Measurements from ENCODE around the gene GCNT3. TPM values are rescaled to one million over a fixed set of nuclear protein-coding genes. Genes with fewer than 3 reads are reported as not detected.

GCNT3 gene
- total RNA-seq, 1 donor = 0.72 TPM

DNA sequence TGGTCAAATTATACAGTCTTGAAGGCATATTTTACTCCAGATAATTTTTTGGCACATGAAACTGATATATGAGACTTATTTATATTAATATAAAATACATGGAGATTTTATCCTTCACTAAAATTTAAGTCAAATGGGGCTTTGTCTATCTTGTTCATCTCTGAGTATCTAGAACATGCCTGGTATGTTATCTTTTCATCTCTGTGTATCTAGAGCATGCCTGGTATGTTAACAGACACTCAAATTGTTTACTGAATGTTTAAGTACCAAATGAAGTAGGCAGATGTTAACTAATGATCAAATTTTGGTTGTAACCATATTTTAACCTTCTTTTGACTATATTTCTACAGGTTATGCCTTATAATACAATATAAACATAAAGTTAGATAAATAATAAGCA, 38.0 kb downstream of the GCNT3 start:
- peaks cover 34% of the 10 kb centered on the region for H3K36me3 ChIP-seq (ENCODE audit: insufficient read depth, low read length)
- H4K20me1 ChIP-seq (ENCODE audit: insufficient read depth, low read length) = peaks cover 16% of the 10 kb centered on the region
- no peaks in the 10 kb centered on the region for H3K27me3 ChIP-seq (ENCODE audit: insufficient read depth, low read length)
- H3K9me3 ChIP-seq (ENCODE audit: low read depth, low read length) = no peaks in the 10 kb centered on the region
- TF ChIP-seq, protein P1, sequence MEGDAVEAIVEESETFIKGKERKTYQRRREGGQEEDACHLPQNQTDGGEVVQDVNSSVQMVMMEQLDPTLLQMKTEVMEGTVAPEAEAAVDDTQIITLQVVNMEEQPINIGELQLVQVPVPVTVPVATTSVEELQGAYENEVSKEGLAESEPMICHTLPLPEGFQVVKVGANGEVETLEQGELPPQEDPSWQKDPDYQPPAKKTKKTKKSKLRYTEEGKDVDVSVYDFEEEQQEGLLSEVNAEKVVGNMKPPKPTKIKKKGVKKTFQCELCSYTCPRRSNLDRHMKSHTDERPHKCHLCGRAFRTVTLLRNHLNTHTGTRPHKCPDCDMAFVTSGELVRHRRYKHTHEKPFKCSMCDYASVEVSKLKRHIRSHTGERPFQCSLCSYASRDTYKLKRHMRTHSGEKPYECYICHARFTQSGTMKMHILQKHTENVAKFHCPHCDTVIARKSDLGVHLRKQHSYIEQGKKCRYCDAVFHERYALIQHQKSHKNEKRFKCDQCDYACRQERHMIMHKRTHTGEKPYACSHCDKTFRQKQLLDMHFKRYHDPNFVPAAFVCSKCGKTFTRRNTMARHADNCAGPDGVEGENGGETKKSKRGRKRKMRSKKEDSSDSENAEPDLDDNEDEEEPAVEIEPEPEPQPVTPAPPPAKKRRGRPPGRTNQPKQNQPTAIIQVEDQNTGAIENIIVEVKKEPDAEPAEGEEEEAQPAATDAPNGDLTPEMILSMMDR (IDR thresholded peaks at IDR 0.05; ENCODE audit: extremely low read depth, low read depth, low read length) = no peak
- H2AFZ ChIP-seq (ENCODE audit: low read length) = no peak overlapping the region
- H3K4me1 ChIP-seq (ENCODE audit: insufficient read depth, low read length) = no peaks in the 10 kb centered on the region
- H3K4me2 ChIP-seq (ENCODE audit: insufficient read depth, low read length) = no peak overlapping the region
- no peak overlapping the region for H3K27ac ChIP-seq (ENCODE audit: low read depth, low read length)
- H3K4me3 ChIP-seq (ENCODE audit: insufficient read depth, low read length) = no peak overlapping the region
- peaks cover 33% of the 10 kb centered on the region for H3K79me2 ChIP-seq (ENCODE audit: insufficient read depth, low read length)
- no peak for DNase-seq (ENCODE audit: insufficient read length, low spot score, missing footprints)

DNA sequence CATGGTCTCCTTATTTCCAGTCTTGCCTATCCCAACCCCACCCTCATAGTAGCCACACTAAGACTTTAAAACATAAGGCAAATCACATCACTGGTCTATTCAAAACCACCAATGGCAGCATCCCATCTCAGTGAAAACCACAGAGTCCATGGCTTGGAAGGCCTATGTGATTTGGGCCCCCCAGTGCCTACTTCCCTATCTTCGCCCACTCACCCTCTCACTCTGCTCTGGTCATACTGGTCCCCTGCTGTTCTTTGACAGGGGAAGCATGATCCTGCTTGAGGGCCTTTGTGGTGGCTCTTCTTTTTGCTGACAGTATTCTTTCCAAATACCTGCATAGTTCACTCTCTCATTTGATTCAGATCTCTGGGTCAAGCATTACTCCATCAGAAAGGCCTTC, 42.5 kb downstream of the GCNT3 start:
- Histone ChIP-seq H3K9me3 (ENCODE audit: low read depth, low read length) (no peaks in the 10 kb centered on the region), H3K79me2 (ENCODE audit: insufficient read depth, low read length) (peaks cover 63% of the 10 kb centered on the region), H3K4me2 (ENCODE audit: insufficient read depth, low read length) (no peak overlapping the region), H3K4me3 (ENCODE audit: insufficient read depth, low read length) (no peak overlapping the region), H3K36me3 (ENCODE audit: insufficient read depth, low read length) (peaks cover 26% of the 10 kb centered on the region), H3K27ac (ENCODE audit: low read depth, low read length) (no peak overlapping the region), H4K20me1 (ENCODE audit: insufficient read depth, low read length) (peaks cover 27% of the 10 kb centered on the region), H2AFZ (ENCODE audit: low read length) (no peak overlapping the region), H3K4me1 (ENCODE audit: insufficient read depth, low read length) (peaks cover 9% of the 10 kb centered on the region), H3K27me3 (ENCODE audit: insufficient read depth, low read length) (no peaks in the 10 kb centered on the region)
- no peak for DNase-seq (ENCODE audit: insufficient read length, low spot score, missing footprints)
- TF ChIP-seq, protein P1 (IDR thresholded peaks at IDR 0.05; ENCODE audit: extremely low read depth, low read depth, low read length) = no peak

GRCh38 chr15:59656897-59657634, 45.5 kb downstream of the GCNT3 start, which contains the start of gene GTF2A2:
Gene GTF2A2, minus strand, starts transcription at chr15:59657515. Its CDS starts 5,238 bp downstream, at chr15:59652277.
- DNase-seq (ENCODE audit: insufficient read length, low spot score, missing footprints) = peak; percentile 95
- Histone ChIP-seq H3K4me3 (ENCODE audit: insufficient read depth, low read length) (peak within 1 kb of the TSS; percentile 91), H3K27ac (ENCODE audit: low read depth, low read length) (peak within 1 kb of the TSS; percentile 73), H3K79me2 (ENCODE audit: insufficient read depth, low read length) (peaks cover 54% of the 10 kb centered on the region), H3K36me3 (ENCODE audit: insufficient read depth, low read length) (peaks cover 20% of the 10 kb centered on the region), H2AFZ (ENCODE audit: low read length) (peak within 1 kb of the TSS; percentile 79), H3K4me2 (ENCODE audit: insufficient read depth, low read length) (peak within 1 kb of the TSS; percentile 88), H3K4me1 (ENCODE audit: insufficient read depth, low read length) (peaks cover 11% of the 10 kb centered on the region), H3K27me3 (ENCODE audit: insufficient read depth, low read length) (no peaks in the 10 kb centered on the region), H3K9me3 (ENCODE audit: low read depth, low read length) (no peaks in the 10 kb centered on the region), H4K20me1 (ENCODE audit: insufficient read depth, low read length) (peaks cover 27% of the 10 kb centered on the region)
- TF ChIP-seq, protein P1 (IDR thresholded peaks at IDR 0.05; ENCODE audit: extremely low read depth, low read depth, low read length) = no peak

GRCh38 chr15:59657635-59658125, 46.1 kb downstream of the GCNT3 start:
- peak overlapping the region; percentile 79 for H3K4me2 ChIP-seq (ENCODE audit: insufficient read depth, low read length)
- no peak for DNase-seq (ENCODE audit: insufficient read length, low spot score, missing footprints)
- H3K4me3 ChIP-seq (ENCODE audit: insufficient read depth, low read length) = peak overlapping the region; percentile 91
- no peak overlapping the region for H3K27ac ChIP-seq (ENCODE audit: low read depth, low read length)
- H3K4me1 ChIP-seq (ENCODE audit: insufficient read depth, low read length) = peaks cover 17% of the 10 kb centered on the region
- H3K27me3 ChIP-seq (ENCODE audit: insufficient read depth, low read length) = no peaks in the 10 kb centered on the region
- no peaks in the 10 kb centered on the region for H3K9me3 ChIP-seq (ENCODE audit: low read depth, low read length)
- peaks cover 24% of the 10 kb centered on the region for H3K36me3 ChIP-seq (ENCODE audit: insufficient read depth, low read length)
- H2AFZ ChIP-seq (ENCODE audit: low read length) = no peak overlapping the region
- H4K20me1 ChIP-seq (ENCODE audit: insufficient read depth, low read length) = peaks cover 23% of the 10 kb centered on the region
- H3K79me2 ChIP-seq (ENCODE audit: insufficient read depth, low read length) = peaks cover 49% of the 10 kb centered on the region
- TF ChIP-seq, protein P1 (IDR thresholded peaks at IDR 0.05; ENCODE audit: extremely low read depth, low read depth, low read length) = no peak
